Measurements from ENCODE around the gene LILRA2.
"Not testable (repeated sequence)": the region's sequence is repeated elsewhere in the genome, so short reads cannot be mapped to it uniquely, and the experiment has no call there.

The LILRA2 gene

GRCh38 chr19:54593931-54594626 is 20.5 kb downstream of the LILRA2 start:
- peak overlapping the region in 1 of 2 donors; percentile 32 for H3K4me3 ChIP-seq (ENCODE audit: low read depth in 1 of 2, low read length in 2 of 2)
- not testable (repeated sequence) for H3K4me1 ChIP-seq (ENCODE audit: control insufficient read depth in 1 of 2, insufficient read depth in 2 of 2, low read length in 2 of 2); H3K27ac ChIP-seq (ENCODE audit: low read length); H3K36me3 ChIP-seq (ENCODE audit: control insufficient read depth in 1 of 2, insufficient read depth in 2 of 2, low read length in 2 of 2); H3K27me3 ChIP-seq (ENCODE audit: low read depth, low read length)
- peaks cover 0 to 14% of the 10 kb centered on the region in 2 donors for H3K9me3 ChIP-seq (ENCODE audit: control insufficient read depth in 1 of 2, low read length in 2 of 2)

GRCh38 chr19:54594737-54595136 is 21.1 kb downstream of the LILRA2 start:
- H3K4me1 ChIP-seq (ENCODE audit: control insufficient read depth in 1 of 2, insufficient read depth in 2 of 2, low read length in 2 of 2), result no peaks in the 10 kb centered on the region
- no peaks in the 10 kb centered on the region for H3K36me3 ChIP-seq (ENCODE audit: control insufficient read depth in 1 of 2, insufficient read depth in 2 of 2, low read length in 2 of 2)
- no peak overlapping the region for H3K4me3 ChIP-seq (ENCODE audit: low read depth in 1 of 2, low read length in 2 of 2)
- H3K27ac ChIP-seq (ENCODE audit: low read length), result no peak overlapping the region
- no peaks in the 10 kb centered on the region for H3K27me3 ChIP-seq (ENCODE audit: low read depth, low read length)
- H3K9me3 ChIP-seq (ENCODE audit: control insufficient read depth in 1 of 2, low read length in 2 of 2), result peaks cover 0 to 14% of the 10 kb centered on the region in 2 donors

- H3K27ac ChIP-seq (ENCODE audit: low read length); H3K4me1 ChIP-seq (ENCODE audit: control insufficient read depth in 1 of 2, insufficient read depth in 2 of 2, low read length in 2 of 2); H3K4me3 ChIP-seq (ENCODE audit: low read depth in 1 of 2, low read length in 2 of 2); H3K36me3 ChIP-seq (ENCODE audit: control insufficient read depth in 1 of 2, insufficient read depth in 2 of 2, low read length in 2 of 2); H3K27me3 ChIP-seq (ENCODE audit: low read depth, low read length); H3K9me3 ChIP-seq (ENCODE audit: control insufficient read depth in 1 of 2, low read length in 2 of 2): not testable (repeated sequence)
These were observed 22.3 kb downstream of the LILRA2 start for GRCh38 chr19:54595680-54596436.

DNA sequence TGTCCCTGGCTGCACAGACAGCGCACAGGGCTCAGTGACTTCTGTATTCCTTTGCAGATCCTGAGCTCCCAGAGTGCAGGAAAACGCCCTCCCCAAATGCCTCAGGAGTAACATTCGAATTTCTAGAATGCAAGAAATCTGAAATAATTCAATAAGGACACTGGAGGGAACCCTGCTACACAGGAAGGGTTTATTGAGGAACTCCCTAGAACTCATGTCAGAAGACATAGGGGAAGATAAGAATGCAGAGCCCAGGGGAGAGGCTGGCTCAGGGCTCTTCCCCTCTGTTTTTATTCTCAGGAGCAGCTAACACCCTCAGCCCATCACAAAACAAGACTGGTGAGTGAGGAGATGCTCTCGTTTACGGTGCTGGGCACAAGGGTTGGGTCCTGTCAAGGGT is 26.6 kb downstream of the LILRA2 start:
- no peaks in the 10 kb centered on the region for H3K27me3 ChIP-seq (ENCODE audit: low read depth, low read length)
- peaks cover 0 to 9% of the 10 kb centered on the region in 2 donors for H3K9me3 ChIP-seq (ENCODE audit: control insufficient read depth in 1 of 2, low read length in 2 of 2)
- H3K4me1 ChIP-seq (ENCODE audit: control insufficient read depth in 1 of 2, insufficient read depth in 2 of 2, low read length in 2 of 2), result no peaks in the 10 kb centered on the region
- no peak overlapping the region for H3K4me3 ChIP-seq (ENCODE audit: low read depth in 1 of 2, low read length in 2 of 2)
- H3K36me3 ChIP-seq (ENCODE audit: control insufficient read depth in 1 of 2, insufficient read depth in 2 of 2, low read length in 2 of 2), result no peaks in the 10 kb centered on the region
- H3K27ac ChIP-seq (ENCODE audit: low read length), result no peak overlapping the region

GRCh38 chr19:54606230-54606629 is 32.6 kb downstream of the LILRA2 start:
- Histone ChIP-seq H3K4me1 (ENCODE audit: control insufficient read depth in 1 of 2, insufficient read depth in 2 of 2, low read length in 2 of 2) (no peaks in the 10 kb centered on the region), H3K9me3 (ENCODE audit: control insufficient read depth in 1 of 2, low read length in 2 of 2) (peaks cover 0 to 28% of the 10 kb centered on the region in 2 donors), H3K27me3 (ENCODE audit: low read depth, low read length) (no peaks in the 10 kb centered on the region), H3K4me3 (ENCODE audit: low read depth in 1 of 2, low read length in 2 of 2) (no peak overlapping the region), H3K27ac (ENCODE audit: low read length) (no peak overlapping the region), H3K36me3 (ENCODE audit: control insufficient read depth in 1 of 2, insufficient read depth in 2 of 2, low read length in 2 of 2) (no peaks in the 10 kb centered on the region)

DNA sequence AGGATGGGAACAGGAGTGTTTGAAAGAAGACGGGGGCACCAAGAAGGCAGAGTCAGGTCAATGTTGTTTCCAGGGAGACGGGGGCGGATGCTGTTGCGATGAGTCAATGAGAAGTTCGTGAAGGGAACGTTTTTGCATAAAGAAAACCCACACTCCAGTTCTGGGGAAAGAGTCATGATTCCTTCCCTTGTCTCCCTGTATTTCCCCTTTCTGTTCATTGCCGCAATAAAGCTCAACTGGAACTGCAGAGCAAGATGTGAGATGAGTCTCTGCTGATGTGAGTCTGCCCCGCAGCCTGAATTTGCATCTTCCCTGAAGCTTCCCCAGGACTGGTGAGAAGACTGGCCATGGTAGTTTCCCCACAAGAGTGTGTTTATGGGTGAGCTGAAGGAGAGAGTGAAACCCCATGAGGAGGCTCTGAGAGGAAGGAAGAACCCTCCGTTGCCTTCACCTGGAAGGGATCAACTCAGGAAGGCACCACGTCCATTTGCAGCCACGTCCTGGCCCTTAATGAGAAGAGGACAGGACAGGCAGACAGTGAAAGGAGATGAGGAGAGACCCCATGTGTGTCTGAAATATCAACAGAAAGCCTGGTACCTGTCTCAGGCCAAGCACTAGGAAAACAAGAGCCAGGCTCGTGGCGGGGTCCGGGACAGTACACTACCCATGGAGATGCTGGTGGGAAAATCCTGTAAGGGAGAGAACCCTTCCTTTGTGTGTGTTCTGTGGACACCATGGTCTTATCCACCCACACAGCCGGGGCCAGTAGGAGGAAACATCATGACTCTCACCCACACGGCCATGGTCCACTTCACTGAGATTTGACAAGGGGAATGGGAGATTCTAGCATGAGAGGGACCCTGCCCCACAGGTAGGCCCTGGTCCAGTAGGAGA is 33.5 kb downstream of the LILRA2 start:
- Histone ChIP-seq H3K36me3 (ENCODE audit: control insufficient read depth in 1 of 2, insufficient read depth in 2 of 2, low read length in 2 of 2) (no peaks in the 10 kb centered on the region), H3K4me1 (ENCODE audit: control insufficient read depth in 1 of 2, insufficient read depth in 2 of 2, low read length in 2 of 2) (no peaks in the 10 kb centered on the region), H3K27me3 (ENCODE audit: low read depth, low read length) (no peaks in the 10 kb centered on the region), H3K4me3 (ENCODE audit: low read depth in 1 of 2, low read length in 2 of 2) (no peak overlapping the region), H3K9me3 (ENCODE audit: control insufficient read depth in 1 of 2, low read length in 2 of 2) (peaks cover 0 to 28% of the 10 kb centered on the region in 2 donors), H3K27ac (ENCODE audit: low read length) (no peak overlapping the region)

GRCh38 chr19:54607785-54608150 is 34.2 kb downstream of the LILRA2 start:
- no peak overlapping the region for H3K4me3 ChIP-seq (ENCODE audit: low read depth in 1 of 2, low read length in 2 of 2)
- no peaks in the 10 kb centered on the region for H3K36me3 ChIP-seq (ENCODE audit: control insufficient read depth in 1 of 2, insufficient read depth in 2 of 2, low read length in 2 of 2)
- no peaks in the 10 kb centered on the region for H3K4me1 ChIP-seq (ENCODE audit: control insufficient read depth in 1 of 2, insufficient read depth in 2 of 2, low read length in 2 of 2)
- no peaks in the 10 kb centered on the region for H3K27me3 ChIP-seq (ENCODE audit: low read depth, low read length)
- no peak overlapping the region for H3K27ac ChIP-seq (ENCODE audit: low read length)
- H3K9me3 ChIP-seq (ENCODE audit: control insufficient read depth in 1 of 2, low read length in 2 of 2), result peaks cover 0 to 28% of the 10 kb centered on the region in 2 donors

- H3K4me1 ChIP-seq (ENCODE audit: control insufficient read depth in 1 of 2, insufficient read depth in 2 of 2, low read length in 2 of 2), result no peaks in the 10 kb centered on the region
- H3K27ac ChIP-seq (ENCODE audit: low read length), result no peak overlapping the region
- no peak overlapping the region for H3K4me3 ChIP-seq (ENCODE audit: low read depth in 1 of 2, low read length in 2 of 2)
- H3K36me3 ChIP-seq (ENCODE audit: control insufficient read depth in 1 of 2, insufficient read depth in 2 of 2, low read length in 2 of 2), result no peaks in the 10 kb centered on the region
- H3K9me3 ChIP-seq (ENCODE audit: control insufficient read depth in 1 of 2, low read length in 2 of 2), result peaks cover 0 to 28% of the 10 kb centered on the region in 2 donors
- H3K27me3 ChIP-seq (ENCODE audit: low read depth, low read length), result no peaks in the 10 kb centered on the region
These were observed 34.6 kb downstream of the LILRA2 start for GRCh38 chr19:54608205-54608604.

- Histone ChIP-seq H3K4me1 (ENCODE audit: control insufficient read depth in 1 of 2, insufficient read depth in 2 of 2, low read length in 2 of 2) (no peaks in the 10 kb centered on the region), H3K36me3 (ENCODE audit: control insufficient read depth in 1 of 2, insufficient read depth in 2 of 2, low read length in 2 of 2) (no peaks in the 10 kb centered on the region), H3K27me3 (ENCODE audit: low read depth, low read length) (no peaks in the 10 kb centered on the region), H3K4me3 (ENCODE audit: low read depth in 1 of 2, low read length in 2 of 2) (no peak overlapping the region), H3K27ac (ENCODE audit: low read length) (no peak overlapping the region), H3K9me3 (ENCODE audit: control insufficient read depth in 1 of 2, low read length in 2 of 2) (peaks cover 0 to 28% of the 10 kb centered on the region in 2 donors)
These were observed 35.2 kb downstream of the LILRA2 start for GRCh38 chr19:54608792-54609191.

DNA sequence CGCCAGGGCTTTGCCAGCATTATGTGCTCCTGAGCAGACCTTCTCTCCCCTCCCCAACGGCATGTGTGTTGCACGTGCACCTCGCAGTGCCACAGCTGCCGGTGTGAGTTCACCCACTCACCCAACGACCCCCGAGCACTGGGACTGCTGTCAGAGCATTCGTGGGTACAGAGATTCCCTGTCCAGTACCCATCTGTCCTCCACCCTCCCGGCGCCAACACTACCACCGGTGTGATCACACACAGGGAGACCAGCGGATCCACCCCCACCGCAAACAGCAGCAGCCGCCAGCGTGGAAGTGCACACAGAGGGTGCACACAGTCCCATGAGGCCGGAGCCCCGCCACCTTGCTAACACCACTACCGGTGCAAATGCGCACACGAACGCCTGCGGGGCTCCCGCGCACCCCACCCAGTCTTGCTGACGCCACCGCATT is 35.8 kb downstream of the LILRA2 start:
- H3K9me3 ChIP-seq (ENCODE audit: control insufficient read depth in 1 of 2, low read length in 2 of 2), result peaks cover 0 to 26% of the 10 kb centered on the region in 2 donors
- no peak overlapping the region for H3K27ac ChIP-seq (ENCODE audit: low read length)
- no peaks in the 10 kb centered on the region for H3K36me3 ChIP-seq (ENCODE audit: control insufficient read depth in 1 of 2, insufficient read depth in 2 of 2, low read length in 2 of 2)
- H3K4me3 ChIP-seq (ENCODE audit: low read depth in 1 of 2, low read length in 2 of 2), result no peak overlapping the region
- no peaks in the 10 kb centered on the region for H3K4me1 ChIP-seq (ENCODE audit: control insufficient read depth in 1 of 2, insufficient read depth in 2 of 2, low read length in 2 of 2)
- no peaks in the 10 kb centered on the region for H3K27me3 ChIP-seq (ENCODE audit: low read depth, low read length)

DNA sequence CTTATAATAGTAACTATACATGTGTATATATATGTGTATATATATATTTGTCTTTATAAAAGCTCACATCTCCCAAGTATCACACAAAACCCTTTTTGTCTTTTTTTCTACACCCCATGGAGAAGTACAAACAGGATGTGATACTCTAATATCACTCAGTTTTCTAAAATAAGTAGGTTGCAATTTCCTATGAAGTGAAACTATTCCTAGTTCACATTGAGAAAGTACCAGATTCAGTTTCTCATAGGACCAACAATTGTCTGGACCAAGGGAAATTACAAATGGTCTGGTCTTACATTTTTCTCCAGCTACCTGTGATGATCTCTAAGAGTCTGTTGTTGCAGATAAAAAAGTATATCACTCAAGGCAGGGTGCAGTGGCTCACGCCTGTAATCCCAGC is 38.8 kb downstream of the LILRA2 start:
- Histone ChIP-seq H3K36me3 (ENCODE audit: control insufficient read depth in 1 of 2, insufficient read depth in 2 of 2, low read length in 2 of 2) (no peaks in the 10 kb centered on the region), H3K4me1 (ENCODE audit: control insufficient read depth in 1 of 2, insufficient read depth in 2 of 2, low read length in 2 of 2) (no peaks in the 10 kb centered on the region), H3K27me3 (ENCODE audit: low read depth, low read length) (no peaks in the 10 kb centered on the region), H3K9me3 (ENCODE audit: control insufficient read depth in 1 of 2, low read length in 2 of 2) (peaks cover 0 to 6% of the 10 kb centered on the region in 2 donors), H3K27ac (ENCODE audit: low read length) (no peak overlapping the region), H3K4me3 (ENCODE audit: low read depth in 1 of 2, low read length in 2 of 2) (no peak overlapping the region)
